Hippocampal formation (tissue), 2 donors: Measurements from ENCODE around the gene FAF2.
"Not testable (repeated sequence)": the region's sequence is repeated elsewhere in the genome, so short reads cannot be mapped to it uniquely, and the experiment has no call there.

Experiments
- DNase-seq, 2 donors: peaks; one replicate each; lab custom pipeline; 2025; lab: John Stamatoyannopoulos, UW

The FAF2 gene

GRCh38 chr5:176447978-176448608 is at the start of gene FAF2:
TSS of gene FAF2 (plus strand) at chr5:176448385. CDS start at chr5:176448408, 23 bp downstream.
- peak; percentile 91 to 94 for DNase-seq

GRCh38 chr5:176400382-176401156 is 47.6 kb upstream of the FAF2 start:
- DNase-seq, result no peak

- no peak for DNase-seq
Measured at GRCh38 chr5:176401281-176402205, 46.6 kb upstream of the FAF2 start.

GRCh38 chr5:176405656-176406435 is 42.3 kb upstream of the FAF2 start:
- DNase-seq, result no peak

- no peak for DNase-seq
Measured at GRCh38 chr5:176406436-176407052, 41.6 kb upstream of the FAF2 start.

- no peak for DNase-seq
Measured at GRCh38 chr5:176407456-176408251, 40.5 kb upstream of the FAF2 start.

- not testable (repeated sequence) for DNase-seq
Measured at GRCh38 chr5:176408252-176408573, 40.0 kb upstream of the FAF2 start.

- DNase-seq, result no peak
Measured at GRCh38 chr5:176408590-176408989, 39.6 kb upstream of the FAF2 start.

- DNase-seq, result no peak
Measured at GRCh38 chr5:176409765-176410164, 38.4 kb upstream of the FAF2 start.

GRCh38 chr5:176410486-176411180 is 37.6 kb upstream of the FAF2 start:
- no peak for DNase-seq

GRCh38 chr5:176412517-176413254 is 35.5 kb upstream of the FAF2 start:
- DNase-seq, result no peak

- DNase-seq, result no peak
Measured at GRCh38 chr5:176413255-176413565, 35.0 kb upstream of the FAF2 start.

GRCh38 chr5:176413709-176414191 is 34.4 kb upstream of the FAF2 start:
- DNase-seq, result no peak

- no peak for DNase-seq
Measured at GRCh38 chr5:176414704-176415103, 33.5 kb upstream of the FAF2 start.

GRCh38 chr5:176415240-176415951 is 32.8 kb upstream of the FAF2 start:
- no peak for DNase-seq

- DNase-seq, result peak; percentile 87 to 90
Measured at GRCh38 chr5:176415952-176416924, 31.9 kb upstream of the FAF2 start, which contains the start of gene CLTB. TSS of gene CLTB (minus strand) at chr5:176416539. CDS start at chr5:176416363, 176 bp downstream.

- DNase-seq, result no peak
Measured at GRCh38 chr5:176416965-176417364, 31.2 kb upstream of the FAF2 start.
